ENCODE measurements around the gene POFUT1. TPM values are rescaled to one million over a fixed set of nuclear protein-coding genes. Genes with fewer than 3 reads are reported as not detected.

Gene POFUT1
- total RNA-seq, 1 experiment from 2014 or later, result 41.9 TPM

DNA sequence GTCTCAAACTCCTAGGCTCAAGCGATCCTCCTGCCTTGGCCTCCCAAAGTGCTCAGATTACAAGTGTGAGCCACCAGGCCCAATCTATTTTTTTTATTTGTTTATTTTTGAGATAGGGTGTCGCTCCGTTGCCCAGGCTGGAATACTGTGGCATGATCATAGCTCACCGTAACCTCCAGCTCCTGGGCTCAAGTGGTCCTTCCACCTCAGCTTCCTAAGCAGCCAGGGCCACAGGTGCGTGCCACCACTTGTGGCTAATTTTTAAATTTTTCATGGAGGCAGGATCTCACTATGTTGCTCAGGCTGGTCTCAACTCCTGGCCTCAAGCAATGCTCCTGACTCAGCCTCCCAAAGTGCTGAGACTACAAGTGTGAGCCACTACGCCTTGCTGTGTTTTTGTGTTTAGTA lies 79.6 kb downstream of the POFUT1 start:
- DNase-seq (no peak), ATAC-seq (no peak)
- no peaks in the 10 kb centered on the region; the same call in 1 of the 2 replicates for H3K36me3 ChIP-seq (ENCODE audit: low read depth, low read length)
- H3F3A ChIP-seq (ENCODE audit: low read length, unreplicated experiment), result peaks cover 7% of the 10 kb centered on the region
- no peaks in the 10 kb centered on the region for H3K27me3 ChIP-seq (ENCODE audit: low read length)
- H3K27ac ChIP-seq (ENCODE audit: low read length), result no peak overlapping the region
- H3K4me2 ChIP-seq (ENCODE audit: low read length), result no peak overlapping the region
- no peaks in the 10 kb centered on the region for H3K9me3 ChIP-seq (ENCODE audit: low read length)
- TF ChIP-seq, protein P1, sequence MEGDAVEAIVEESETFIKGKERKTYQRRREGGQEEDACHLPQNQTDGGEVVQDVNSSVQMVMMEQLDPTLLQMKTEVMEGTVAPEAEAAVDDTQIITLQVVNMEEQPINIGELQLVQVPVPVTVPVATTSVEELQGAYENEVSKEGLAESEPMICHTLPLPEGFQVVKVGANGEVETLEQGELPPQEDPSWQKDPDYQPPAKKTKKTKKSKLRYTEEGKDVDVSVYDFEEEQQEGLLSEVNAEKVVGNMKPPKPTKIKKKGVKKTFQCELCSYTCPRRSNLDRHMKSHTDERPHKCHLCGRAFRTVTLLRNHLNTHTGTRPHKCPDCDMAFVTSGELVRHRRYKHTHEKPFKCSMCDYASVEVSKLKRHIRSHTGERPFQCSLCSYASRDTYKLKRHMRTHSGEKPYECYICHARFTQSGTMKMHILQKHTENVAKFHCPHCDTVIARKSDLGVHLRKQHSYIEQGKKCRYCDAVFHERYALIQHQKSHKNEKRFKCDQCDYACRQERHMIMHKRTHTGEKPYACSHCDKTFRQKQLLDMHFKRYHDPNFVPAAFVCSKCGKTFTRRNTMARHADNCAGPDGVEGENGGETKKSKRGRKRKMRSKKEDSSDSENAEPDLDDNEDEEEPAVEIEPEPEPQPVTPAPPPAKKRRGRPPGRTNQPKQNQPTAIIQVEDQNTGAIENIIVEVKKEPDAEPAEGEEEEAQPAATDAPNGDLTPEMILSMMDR (conservative IDR thresholded peaks at IDR 0.05; ENCODE audit: low read depth, low read length), result no peak
- TF ChIP-seq EZH2 (IDR thresholded peaks at IDR 0.05; ENCODE audit: low read length, unreplicated experiment) (no peak), EZH2phosphoT487 (IDR thresholded peaks at IDR 0.05; ENCODE audit: borderline replicate concordance, low read length) (no peak)
- no peaks in the 10 kb centered on the region for H3K9me2 ChIP-seq (replicated peaks; ENCODE audit: low read length)
- H3K4me1 ChIP-seq (ENCODE audit: insufficient read depth, low read length), result peaks cover 14% of the 10 kb centered on the region
- H2AFZ ChIP-seq (ENCODE audit: low read length), result no peak overlapping the region
- POLR2A ChIA-PET (ENCODE audit: unreplicated experiment), result no interaction called here
- intact Hi-C loops (cut with micrococcal nuclease), result no loop called here
- CTCF ChIA-PET, result no interaction called here
- H3K79me2 ChIP-seq (ENCODE audit: low read length), result peaks cover 17% of the 10 kb centered on the region; the same call in 1 of the 2 replicates
- BruUV-seq (replicated peaks), result no TSS peak
- H3K4me3 ChIP-seq (ENCODE audit: low read length), result no peak overlapping the region
- no peaks in the 10 kb centered on the region for H4K20me1 ChIP-seq (ENCODE audit: low read length)
- no peak overlapping the region for H3K9ac ChIP-seq (ENCODE audit: low read length)

Other genes starting within 250 kb of the POFUT1 start
- not detected in 2 replicates for gene XKR7, start 239.7 kb upstream of the POFUT1 start, total RNA-seq (2014; rRNA removed)
- not detected in 2 replicates for gene CCM2L, start 197.4 kb upstream of the POFUT1 start, total RNA-seq (2014; rRNA removed)
- gene HCK, start 155.6 kb upstream of the POFUT1 start, total RNA-seq (2014; rRNA removed), result not detected in 2 replicates
- 32.6 and 33.9 TPM in 2 replicates for gene TM9SF4, start 98.2 kb upstream of the POFUT1 start, total RNA-seq (2014; rRNA removed)
- gene PLAGL2, start 137 bp upstream of the POFUT1 start, total RNA-seq (2014; rRNA removed), result 4.4 and 6.2 TPM in 2 replicates
- 20.0 and 23.0 TPM in 2 replicates for gene KIF3B, start 69.8 kb downstream of the POFUT1 start, total RNA-seq (2014; rRNA removed)
- 42.8 and 60.7 TPM in 2 replicates for gene ASXL1, start 150.5 kb downstream of the POFUT1 start, total RNA-seq (2014; rRNA removed)